ENCODE results near the gene FFAR2.
"Not testable (repeated sequence)": the region's sequence is repeated elsewhere in the genome, so short reads cannot be mapped to it uniquely, and the experiment has no call there.

FFAR2 gene

GRCh38 chr19:35454663-35455062 lies 6.6 kb downstream of the FFAR2 start:
- DNase-seq (ENCODE audit: low read depth in 1 of 2, low spot score in 1 of 2) = no peak

DNA sequence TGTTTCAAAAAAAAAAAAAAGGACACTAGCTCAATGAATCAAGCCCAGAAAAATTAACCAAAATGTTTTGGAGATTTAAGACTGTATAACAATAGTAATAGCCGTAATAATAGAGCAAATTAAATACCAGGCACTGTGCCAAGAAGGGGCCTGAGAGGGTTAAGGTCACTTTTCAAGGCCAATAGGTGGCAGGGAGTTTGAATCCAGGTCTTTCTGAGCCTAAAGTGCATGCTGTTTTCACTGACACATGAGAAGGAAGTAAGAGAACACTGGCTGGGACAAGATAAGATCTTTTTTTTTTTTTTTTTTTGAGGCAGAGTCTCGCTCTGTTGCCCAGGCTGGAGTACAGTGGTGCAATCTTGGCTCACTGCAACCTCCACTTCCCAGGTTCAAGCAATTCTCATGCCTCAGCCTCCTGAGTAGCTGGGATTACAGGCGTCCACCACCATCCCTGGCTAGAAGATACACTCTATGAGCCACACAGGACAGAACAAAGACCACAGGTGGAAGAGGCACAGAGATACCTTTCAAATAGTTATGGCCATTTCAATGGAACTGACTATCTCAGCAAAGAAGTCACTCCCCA lies 7.7 kb downstream of the FFAR2 start:
- DNase-seq (ENCODE audit: low read depth in 1 of 2, low spot score in 1 of 2) = no peak

DNA sequence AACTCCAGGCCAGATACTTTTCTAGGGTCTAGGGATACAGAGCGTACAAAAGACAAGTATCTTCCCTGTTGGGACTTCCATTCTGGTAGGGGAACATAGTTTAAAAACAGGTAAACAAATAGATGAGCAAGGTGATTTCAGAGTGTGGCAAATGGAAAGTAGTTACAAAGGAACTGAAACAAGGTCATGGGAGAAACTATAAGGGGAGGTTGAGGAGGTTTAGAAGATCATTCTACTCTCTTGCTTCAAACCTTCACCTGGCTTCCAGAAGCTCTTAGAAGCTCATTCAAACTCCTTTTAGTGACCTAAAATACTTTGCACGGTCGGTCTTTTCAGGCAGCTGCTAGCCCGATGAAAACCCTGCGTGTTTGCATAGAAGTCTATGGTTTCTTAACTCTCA lies 9.1 kb downstream of the FFAR2 start:
- DNase-seq (ENCODE audit: low read depth in 1 of 2, low spot score in 1 of 2) = no peak

DNA sequence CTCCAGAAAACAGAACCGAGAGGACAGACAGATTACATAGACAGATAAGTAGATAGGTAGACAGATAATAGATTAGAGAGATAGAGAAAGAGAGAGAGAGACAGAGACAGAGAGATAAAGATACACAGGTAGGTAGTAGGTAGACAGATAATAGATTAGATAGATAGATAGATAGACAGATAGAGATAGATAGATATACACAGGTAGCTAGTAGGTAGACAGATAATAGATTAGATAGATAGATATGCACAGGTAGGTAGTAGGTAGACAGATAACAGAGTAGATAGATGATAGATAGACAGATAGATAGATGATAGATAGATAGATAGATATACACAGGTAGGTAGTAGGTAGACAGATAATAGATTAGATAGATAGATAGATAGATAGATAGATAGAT lies 10.1 kb downstream of the FFAR2 start:
- DNase-seq (ENCODE audit: low read depth in 1 of 2, low spot score in 1 of 2) = no peak

- DNase-seq (ENCODE audit: low read depth in 1 of 2, low spot score in 1 of 2) = no peak
These were observed 10.8 kb downstream of the FFAR2 start for GRCh38 chr19:35458731-35459391.

DNA sequence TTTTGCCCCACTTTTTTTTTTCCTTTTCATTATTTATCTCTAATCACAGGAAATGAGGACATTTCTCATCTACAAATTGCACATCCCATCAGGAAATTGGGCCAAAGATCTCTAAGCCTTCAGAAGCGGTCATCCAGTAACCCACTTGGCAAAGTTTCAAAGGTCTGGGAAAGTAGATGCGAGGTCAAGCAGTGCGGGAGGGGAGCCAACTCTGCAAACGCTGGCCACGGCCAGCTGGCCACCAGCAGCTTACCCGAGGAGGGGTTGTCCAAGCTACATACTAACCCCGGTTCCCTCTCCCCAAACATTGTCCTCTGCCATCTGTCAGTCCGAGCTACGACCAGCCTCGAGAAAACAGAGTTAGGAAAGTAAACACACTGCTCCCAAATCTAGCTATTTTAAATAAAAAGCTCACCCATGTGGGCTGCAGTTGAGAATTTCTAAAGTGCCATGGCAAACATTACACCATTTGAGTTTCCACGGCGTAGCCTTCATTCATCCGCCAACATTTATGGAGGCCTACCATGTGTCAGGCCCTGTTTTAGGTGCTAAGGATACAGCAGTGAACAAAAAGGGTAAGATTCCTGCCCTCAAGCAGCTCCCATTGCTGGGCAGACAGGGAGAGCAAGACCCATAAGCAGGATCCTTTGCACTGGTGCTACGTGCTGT lies 11.5 kb downstream of the FFAR2 start:
- DNase-seq (ENCODE audit: low read depth in 1 of 2, low spot score in 1 of 2) = no peak

DNA sequence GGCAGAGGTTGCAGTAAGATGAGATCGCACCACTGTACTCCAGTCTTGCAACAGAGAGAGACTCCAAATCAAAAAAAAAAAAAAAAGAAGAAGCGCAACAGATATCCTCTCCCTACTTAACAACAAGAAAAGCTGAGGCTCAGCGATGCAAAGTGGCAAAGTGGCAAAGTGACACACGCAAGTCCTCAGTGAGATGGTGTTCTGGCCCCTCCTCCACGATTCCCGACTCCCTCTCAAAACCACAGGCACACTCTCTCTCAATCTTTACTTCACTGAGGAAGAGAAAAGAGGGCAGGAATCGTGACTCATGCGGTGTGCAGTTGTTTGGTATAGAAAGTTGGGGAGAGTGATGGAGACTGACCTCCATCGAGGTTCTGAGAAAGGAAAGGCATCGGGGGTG lies 12.6 kb downstream of the FFAR2 start:
- no peak for DNase-seq (ENCODE audit: low read depth in 1 of 2, low spot score in 1 of 2)

DNA sequence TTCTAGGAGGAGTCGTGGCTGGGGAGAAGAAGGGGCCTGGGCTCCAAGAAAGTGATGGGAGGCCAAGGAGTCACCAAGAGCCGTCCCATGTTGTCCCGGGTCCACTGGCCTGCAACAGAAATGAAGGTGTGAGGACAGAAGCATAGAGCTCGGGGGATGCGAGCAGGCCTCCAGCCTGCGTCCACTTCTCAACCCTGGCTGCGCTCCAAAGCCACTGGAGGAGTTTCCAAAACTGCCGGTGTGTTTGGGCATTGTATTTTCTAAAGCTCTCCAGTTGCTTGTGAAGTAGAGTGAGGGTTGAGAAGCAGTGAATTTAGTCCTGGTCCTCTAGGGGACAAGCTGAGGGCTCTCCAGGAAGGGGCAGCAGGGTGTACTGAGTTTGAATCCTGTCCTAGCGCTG lies 13.0 kb downstream of the FFAR2 start:
- no peak for DNase-seq (ENCODE audit: low read depth in 1 of 2, low spot score in 1 of 2)

DNA sequence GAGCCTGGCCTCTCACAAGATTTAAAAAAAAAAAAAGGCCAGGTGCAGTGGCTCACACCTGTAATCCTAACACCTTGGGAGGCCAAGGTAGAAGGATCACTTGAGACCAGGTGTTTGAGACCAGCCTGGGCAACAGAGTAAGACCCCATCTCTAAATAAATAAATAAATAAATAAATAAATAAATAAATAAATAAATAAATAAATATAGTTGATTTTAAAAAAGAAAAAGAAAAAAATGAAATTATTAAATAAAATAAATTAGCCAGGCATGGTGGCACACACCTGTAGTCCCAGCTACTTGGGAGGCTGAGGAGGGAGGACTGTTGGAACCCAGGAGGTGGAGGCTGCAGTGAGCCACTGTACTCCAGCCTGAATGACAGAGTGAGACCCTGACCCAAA lies 13.7 kb downstream of the FFAR2 start:
- not testable (repeated sequence) for DNase-seq (ENCODE audit: low read depth in 1 of 2, low spot score in 1 of 2)

GRCh38 chr19:35462476-35462953 lies 14.5 kb downstream of the FFAR2 start:
- DNase-seq (ENCODE audit: low read depth in 1 of 2, low spot score in 1 of 2) = peak; percentile 19 to 23

- not testable (repeated sequence) for DNase-seq (ENCODE audit: low read depth in 1 of 2, low spot score in 1 of 2)
These were observed 14.9 kb downstream of the FFAR2 start for GRCh38 chr19:35462956-35463355.

- no peak for DNase-seq (ENCODE audit: low read depth in 1 of 2, low spot score in 1 of 2)
These were observed 18.2 kb downstream of the FFAR2 start for GRCh38 chr19:35466259-35466658.

DNA sequence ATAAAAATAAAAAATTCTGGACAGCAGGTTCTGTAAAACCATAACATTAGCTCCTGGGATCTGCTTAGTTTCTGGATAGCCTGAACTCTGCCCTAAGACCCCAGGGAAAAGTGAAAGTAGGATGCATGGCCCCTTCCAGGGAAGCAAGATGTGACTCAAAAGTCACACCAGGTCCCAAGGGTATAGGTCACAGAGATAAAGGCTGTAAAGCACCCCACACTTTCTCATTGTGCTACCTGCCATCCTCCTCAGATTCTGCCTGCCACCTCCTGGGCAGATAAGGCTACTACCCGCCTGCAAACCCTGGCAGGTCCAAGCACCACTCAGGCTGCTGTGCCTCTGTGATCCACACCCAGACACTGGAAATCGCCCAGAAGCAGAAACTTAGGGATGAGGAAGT lies 20.6 kb downstream of the FFAR2 start:
- peak; percentile 25 to 31 for DNase-seq (ENCODE audit: low read depth in 1 of 2, low spot score in 1 of 2)

- no peak for DNase-seq (ENCODE audit: low read depth in 1 of 2, low spot score in 1 of 2)
These were observed 22.1 kb downstream of the FFAR2 start for GRCh38 chr19:35470128-35470527.

GRCh38 chr19:35471075-35471474 lies 23.0 kb downstream of the FFAR2 start:
- DNase-seq (ENCODE audit: low read depth in 1 of 2, low spot score in 1 of 2) = not testable (repeated sequence)

- DNase-seq (ENCODE audit: low read depth in 1 of 2, low spot score in 1 of 2) = no peak
These were observed 23.9 kb downstream of the FFAR2 start for GRCh38 chr19:35471946-35472345.

- DNase-seq (ENCODE audit: low read depth in 1 of 2, low spot score in 1 of 2) = no peak
These were observed 26.0 kb downstream of the FFAR2 start for GRCh38 chr19:35474104-35474503.

- DNase-seq (ENCODE audit: low read depth in 1 of 2, low spot score in 1 of 2) = not testable (repeated sequence)
These were observed 26.5 kb downstream of the FFAR2 start for GRCh38 chr19:35474594-35474993.

DNA sequence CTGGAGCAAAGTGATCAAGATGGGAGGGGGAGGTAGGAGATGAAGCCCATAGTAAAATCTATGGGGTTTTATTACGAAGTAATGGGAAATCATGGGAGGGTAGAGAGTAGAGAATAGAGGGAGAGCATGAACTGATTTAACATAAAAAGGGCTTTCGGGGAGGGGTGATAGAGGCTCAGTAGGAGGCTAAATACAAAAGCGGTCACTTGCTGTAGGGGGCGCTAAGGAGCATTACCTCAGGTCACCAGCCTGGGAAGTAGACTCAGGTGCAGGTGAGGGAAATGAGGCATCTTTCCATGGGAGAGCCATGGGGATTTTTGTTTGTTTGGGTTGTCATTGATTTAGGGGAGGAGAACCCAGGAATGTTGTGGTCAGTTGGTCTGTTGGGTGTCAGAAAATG lies 28.1 kb downstream of the FFAR2 start:
- no peak for DNase-seq (ENCODE audit: low read depth in 1 of 2, low spot score in 1 of 2)

GRCh38 chr19:35478794-35479677 lies 31.0 kb downstream of the FFAR2 start:
- no peak for DNase-seq (ENCODE audit: low read depth in 1 of 2, low spot score in 1 of 2)

DNA sequence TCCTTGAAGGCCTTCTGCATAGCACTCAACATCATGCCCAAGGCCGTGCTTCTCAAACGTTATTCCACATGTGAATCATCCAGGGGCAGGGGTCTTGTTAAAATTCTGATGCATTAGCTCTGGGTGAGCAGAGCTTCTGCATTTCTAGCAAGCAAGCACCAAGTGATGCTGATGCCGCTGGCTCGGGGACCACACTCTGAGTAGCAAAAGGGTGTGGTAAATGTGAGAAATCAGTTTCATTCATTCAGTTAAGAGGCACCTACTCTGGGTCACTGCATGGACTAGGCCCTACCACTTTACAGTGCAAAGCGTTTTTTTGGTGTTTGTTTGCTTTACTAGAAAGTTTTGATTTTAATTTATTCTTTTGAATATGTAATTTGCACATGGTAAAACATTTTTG lies 35.0 kb downstream of the FFAR2 start:
- DNase-seq (ENCODE audit: low read depth in 1 of 2, low spot score in 1 of 2) = no peak

All from activated T-helper 1 cell treated with anti-CD3 and anti-CD28 coated beads, Interleukin-2, amount 50 U/mL, for 16 hours (primary cell).